OCI-M2 (cell line): Measurements from ENCODE around the gene MAPK9.

Experiments used
- DNase-seq: peaks from one replicate; lab custom pipeline; 2025; ENCODE audit not compliant: unreplicated experiment; lab: John Stamatoyannopoulos, UW

The MAPK9 gene

DNA sequence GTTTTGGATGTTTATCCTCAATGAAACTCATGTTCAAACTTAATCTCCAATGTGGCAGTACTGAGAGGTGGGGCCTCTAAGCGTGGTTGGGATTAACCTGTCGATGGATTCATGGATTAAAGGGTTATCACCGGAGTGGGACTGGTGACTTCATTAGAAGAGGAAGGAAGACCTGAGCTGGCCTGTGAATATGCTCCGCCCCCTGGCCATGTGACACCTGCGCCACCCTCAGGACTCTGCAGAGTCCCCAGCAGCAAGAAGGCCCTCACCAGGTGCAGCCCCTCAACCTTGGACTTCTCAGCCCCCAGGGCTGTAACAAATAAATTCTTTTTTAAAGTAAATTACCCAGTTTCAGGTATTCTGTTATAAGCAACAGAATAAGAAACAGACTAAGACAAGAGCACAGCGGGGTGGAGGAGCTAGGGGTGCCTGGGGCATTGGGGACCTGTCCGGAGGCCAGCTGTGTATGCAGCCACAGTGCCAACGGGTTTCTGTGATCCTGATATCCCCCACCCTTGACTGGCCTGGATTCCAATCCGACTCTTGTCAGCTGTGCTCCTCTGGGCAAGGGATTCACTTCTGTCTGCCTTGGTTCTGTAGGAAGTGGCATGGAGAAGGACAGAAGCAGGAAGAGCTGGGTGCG, 3.2 kb upstream of the MAPK9 start:
- no peak for DNase-seq

DNA sequence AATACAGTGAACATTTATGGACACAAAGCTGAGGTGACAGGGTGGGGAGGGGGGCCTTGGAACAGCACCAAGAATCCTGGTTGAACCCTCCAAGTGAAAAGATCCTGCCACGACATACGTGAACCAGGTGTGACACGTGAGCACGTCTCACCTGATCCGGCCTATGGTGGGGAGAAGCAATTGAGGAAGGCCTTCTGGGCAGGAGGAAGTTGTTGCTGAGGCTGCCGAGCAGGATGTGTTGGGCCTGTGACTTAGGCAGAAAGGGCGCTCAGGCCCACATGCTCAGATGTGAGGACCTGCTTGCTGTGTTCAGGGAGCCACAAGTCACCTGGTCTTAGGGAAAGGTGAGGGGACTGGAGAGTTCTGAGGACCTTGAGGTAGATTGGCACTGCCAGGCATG, 2.5 kb upstream of the MAPK9 start:
- no peak for DNase-seq

DNA sequence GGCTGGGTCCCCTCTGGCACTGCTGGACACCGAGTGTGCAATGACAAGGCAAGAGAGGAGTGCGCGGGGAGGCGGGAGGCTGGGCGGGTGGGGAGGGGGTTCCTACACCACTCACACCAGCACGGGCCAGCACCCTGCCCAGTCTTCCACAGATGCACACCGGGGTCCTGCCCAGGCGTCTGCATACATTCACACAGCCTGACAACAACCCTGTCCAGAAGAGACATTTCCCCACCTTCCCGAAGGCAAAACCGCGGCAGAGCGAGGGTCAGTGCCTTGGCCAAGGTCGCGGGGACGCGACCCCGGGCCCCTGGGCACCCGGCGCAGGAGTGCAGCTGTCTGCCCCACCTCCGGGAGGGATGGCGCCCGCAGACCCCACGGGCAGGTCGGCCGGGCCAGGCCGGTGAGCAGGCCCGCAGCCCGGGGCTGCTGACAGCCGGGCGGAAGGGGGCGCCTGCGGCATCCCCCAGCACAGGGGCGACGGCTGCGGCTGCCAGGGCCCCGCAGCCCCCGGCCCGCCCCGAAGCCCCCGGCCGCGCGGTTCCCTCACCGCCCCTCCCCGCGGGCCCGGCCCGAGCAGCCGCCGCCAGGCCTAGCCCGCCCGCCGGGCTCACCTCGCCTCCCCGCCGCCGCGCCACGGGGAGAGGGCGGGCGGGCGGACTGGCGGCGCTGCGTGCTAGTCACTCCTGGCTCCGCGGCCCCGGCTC, 496 bp downstream of the MAPK9 start:
- DNase-seq, result no peak

DNA sequence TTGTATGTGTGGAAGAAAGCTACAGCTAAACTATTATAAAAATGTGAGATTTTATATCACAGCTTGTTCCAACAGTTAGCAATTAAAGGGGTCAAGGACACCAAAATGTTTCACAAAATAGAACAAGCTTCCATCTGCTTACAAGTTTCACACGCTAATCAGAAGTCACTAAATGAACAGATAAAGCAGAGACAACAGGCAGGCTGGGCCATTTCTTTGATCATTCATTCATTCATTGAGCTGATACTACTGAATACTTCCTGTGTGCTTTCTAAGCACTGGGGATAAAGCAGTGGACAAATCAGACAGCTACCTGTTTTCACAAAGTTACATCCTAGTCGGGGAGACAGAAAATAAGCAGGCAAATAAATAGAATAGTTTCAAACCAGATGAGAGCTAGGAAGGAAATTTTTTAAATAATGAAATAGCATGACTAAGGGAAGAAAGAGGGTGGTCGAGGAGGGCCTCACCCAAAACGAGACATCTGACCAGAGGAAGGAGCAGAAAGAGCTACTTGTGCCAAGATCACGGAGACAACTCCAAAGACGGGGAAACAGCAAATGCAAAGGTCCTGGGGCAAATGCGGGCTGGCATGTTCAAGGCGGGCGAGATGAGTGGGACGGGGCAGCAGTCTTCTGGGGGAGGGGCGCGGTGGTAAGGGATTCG, 1.2 kb downstream of the MAPK9 start:
- DNase-seq, result no peak

DNA sequence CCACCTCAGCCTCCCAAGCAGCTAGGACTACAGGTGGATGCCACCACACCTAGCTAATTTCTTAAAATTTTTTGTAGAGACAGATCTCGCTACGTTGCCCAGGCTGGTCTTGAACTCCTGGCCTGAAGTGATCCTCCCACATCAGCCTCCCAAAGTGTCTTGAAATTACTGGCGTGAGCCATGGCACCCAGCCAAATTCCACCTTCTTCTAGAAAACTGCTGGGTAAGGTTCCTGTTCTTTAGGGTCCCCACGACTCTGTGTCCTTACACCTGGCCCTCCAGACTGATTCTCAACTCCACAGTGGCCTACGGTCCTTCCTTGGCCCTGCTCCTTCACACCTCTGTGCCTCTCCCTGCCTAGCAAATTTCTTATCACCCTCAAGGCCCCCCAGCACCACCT, 1.9 kb downstream of the MAPK9 start:
- DNase-seq, result no peak

DNA sequence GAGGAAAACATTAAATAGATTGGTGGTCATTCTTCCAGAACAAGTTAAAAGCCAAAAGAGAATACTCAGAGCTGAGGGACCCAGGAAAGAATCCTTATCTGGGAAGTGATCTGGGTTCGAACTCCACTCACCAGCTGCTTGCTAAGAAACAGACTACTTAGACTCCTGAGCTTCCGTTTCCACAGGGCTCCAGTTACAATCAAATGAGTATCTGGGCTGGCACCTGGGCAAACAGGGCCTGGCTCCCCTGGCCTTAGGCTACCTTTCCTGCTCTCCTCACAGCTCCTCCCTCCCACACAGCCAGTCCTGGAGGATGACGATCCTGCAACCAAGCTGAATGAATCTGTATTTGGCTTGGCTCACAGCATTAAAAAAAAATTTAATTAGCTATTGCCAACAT, 2.5 kb downstream of the MAPK9 start:
- no peak for DNase-seq

DNA sequence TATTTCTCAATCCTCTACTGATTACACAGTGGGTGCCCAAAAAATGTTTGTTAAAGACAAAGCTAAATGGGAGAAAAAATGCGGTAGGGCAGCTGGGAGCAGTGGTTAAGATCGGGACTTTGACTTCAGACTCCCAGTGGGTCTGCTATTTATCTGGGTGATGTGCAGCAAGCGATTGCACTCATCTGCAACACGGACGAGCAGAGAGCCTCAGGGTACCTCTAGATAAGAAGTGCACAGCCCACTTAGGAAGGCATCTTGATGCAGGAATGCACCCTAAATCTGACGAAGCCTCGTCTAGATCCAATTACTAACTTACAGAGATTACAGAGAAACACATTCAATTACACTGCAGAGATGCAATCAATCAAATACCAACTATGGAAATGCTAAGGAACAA, 4.0 kb downstream of the MAPK9 start:
- no peak for DNase-seq

DNA sequence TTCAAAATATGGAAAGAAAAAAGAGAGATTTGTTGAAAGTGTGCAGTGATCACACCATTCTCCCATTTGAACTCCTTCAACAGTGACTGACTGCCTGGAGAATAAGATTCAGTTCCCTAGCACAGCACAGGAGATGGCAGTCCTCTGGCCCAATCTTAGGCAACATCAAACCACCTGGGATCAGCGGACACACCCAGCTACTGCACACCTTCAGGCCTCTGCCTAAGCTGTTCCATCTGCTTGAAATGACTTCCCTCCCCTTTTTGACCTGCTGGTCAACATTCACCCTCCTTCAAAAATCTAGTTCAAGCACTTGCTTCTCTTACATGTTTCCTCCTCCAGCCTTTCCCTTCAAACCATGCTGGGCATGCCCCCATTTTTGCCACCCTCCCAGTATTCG, 4.5 kb downstream of the MAPK9 start:
- DNase-seq, result no peak

DNA sequence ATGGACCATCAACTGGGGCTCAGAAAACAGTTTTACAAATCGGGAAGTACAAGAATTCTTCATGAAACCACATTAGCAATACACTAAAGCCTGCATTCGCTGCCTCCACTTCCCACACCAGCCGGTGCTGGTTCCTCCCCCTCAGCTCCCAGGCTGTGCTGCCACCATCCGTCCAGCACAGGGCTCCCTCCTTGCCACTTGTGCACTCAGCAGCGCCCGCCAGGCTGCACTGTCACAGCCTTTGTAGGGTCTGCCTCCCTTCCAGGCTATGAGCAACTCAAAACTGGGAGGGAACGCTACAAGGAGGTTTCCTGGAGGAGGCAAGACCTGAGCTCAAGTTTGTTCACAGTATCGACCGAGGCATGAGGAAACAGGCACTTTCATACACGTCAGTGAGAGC, 7.7 kb downstream of the MAPK9 start:
- no peak for DNase-seq

DNA sequence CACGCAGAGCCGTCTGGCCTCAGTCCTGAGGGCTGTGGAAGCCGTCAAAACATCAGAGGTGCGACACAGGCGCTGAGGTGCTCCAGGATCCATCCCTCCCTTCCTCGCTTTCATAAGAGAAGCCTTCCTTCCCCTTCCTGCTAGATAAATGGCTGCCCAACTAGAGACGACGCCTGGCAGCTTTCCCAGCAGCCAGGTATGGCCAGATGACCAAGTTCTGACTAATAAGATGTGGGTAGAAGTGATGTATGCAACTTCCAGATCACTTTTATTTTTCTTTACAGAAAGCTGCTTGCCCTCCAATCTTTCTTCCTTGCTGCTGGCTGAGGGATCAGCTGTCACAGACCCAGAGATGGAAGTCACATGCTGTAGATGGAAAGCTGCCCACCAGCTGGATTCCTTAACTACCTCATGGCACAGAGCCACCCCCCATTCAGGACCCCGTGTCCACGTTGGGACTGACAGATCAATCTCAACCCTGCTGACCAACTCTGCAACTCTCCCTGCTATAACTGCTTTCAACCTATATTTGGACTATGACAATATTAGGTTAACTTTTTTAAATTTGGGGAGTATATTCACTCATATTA, 8.8 kb downstream of the MAPK9 start:
- DNase-seq, result no peak

DNA sequence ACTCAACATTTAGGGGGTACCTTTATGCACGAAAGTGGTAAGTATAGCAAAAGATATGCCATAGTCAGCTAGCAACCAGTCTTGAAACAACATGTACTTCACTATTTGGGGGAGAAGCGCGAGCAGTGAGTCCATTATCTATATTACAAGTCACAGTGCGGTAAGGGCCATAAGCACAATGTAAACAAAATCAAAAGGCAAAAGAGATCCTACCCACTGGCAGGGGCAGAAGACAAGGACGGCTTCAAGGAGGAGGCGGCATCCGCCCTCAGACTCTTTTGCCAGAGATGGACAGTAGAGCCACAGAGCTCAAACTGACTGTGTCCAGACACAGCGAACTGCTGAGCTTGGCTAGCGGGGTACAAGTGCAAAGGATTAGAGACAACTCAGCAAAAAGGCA, 9.6 kb downstream of the MAPK9 start:
- no peak for DNase-seq

DNA sequence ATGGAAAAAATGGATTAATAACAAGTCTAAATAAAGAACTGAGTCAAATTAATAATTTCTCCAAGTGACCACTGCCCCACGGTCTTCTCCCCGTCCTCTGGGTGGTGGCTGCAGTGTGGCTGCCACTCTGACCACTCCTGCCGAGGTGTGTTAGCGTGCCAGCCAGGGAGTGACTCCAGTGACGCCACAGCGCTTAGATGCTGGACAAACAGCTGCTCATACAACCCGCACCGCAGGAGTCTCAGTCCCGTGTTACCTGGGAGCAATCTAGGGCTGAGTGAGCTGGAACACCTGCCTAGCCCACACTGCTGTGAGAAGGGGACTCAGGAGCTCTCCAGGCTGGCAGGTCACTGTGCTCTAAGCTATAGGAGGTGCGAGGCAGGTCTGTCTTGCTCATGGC, 10.2 kb downstream of the MAPK9 start:
- DNase-seq, result no peak

DNA sequence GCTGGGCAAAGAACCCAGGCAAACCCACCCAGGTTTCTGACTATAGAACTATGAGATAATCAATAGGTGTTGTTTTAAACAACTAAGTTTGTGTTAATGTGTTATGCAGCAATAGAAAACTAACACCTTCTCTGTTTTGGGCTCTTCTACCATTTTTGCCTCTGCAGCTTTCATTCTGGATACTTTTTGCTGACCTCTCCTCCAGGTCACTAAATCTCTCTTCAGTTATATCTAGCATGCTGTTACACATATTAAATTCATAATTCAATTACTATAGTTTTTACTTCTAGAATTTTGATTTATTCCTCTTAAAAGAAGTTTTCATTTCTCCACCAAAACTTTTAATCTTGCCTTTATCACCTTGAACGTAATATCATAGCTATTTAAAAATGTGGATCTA, 17.2 kb downstream of the MAPK9 start:
- no peak for DNase-seq

DNA sequence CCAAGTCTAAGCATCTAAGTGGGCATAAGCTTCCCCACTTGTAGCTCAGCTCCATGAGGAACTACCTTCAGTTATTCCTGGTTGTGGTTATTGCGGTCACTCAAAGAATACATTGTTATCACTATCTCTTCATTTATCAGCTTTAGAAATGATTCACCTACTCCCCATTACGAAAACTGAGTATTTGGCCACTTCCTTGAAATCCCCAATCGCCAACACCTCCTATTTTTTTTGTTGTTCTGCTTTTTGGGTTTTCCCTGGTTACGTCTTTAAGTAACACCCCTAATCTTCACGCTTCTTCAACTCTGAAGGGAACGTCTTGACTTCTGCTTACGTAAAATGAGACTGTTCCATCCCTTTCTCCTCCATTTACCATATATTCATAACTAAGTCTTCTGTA, 20.7 kb downstream of the MAPK9 start:
- no peak for DNase-seq

DNA sequence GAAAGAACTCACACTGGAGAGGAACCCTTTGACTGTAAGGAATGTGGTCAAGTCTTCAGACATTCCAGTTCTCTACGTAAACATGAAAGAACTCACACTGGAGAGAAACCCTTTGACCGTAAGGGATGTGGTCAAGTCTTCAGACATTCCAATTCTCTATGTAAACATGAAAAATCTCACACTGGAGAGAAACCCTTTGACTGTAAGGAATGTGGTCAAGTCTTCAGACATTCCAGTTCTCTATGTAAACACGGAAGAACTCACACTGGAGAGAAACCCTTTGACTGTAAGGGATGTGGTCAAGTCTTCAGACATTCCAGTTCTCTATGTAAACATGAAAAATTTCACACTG, 32.6 kb downstream of the MAPK9 start:
- DNase-seq, result no peak

DNA sequence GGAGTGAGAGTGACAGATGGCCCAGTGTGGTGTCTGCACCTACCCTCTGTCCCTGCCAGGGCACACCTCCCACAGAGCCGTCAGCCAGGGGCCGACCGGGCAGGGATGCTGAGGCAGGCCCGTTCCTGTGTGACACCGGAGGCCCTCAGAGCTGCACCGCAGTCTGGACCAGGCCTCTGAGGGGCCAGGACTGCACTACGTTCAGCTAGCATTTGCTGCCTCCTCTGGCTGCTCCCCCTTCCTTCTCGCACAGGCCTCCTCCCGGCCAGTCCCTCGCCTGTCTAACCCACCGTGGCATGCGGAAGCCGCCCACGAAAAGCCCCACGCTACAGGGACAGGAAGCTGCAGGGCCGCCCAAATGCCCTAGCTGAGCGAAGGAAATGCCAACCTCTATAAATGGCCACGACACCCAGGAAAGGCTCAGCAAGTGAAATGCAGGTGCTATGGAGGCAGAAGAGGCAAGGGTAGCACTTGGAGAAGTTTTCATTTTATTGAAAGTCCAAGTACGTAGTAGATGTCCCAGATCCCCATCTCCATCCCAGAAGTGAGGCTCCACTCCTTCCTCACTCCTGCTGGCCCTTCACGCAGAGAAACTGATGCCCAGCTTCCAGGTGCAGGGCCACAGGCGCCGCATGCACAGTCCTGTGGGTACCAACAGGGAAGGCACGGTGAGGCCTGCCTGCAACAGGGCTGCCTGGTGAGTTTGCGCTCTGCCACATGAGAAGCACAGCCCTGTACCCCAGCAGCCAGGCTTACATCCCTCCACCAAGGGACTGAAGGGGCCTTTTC, 38.7 kb downstream of the MAPK9 start:
- DNase-seq, result no peak

DNA sequence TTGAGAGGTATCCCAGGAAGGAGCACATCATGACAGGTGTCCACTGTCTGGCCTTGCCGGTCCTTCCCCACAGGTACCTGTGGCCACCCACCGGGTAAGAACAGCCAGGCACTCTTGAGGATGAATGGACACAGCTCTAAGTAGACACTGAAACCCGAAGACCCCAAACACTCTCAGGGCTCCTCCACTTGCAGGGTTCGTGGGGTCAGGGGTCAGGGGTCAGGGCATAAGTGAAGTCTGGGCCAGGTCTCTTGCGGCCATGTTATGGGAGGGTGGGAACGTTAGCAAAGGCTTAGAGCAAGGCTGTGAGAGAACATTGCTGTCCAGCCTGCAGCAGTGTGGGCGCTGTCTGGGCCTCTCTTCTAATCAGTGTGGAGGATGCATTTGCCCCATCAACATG, 40.0 kb downstream of the MAPK9 start:
- no peak for DNase-seq

DNA sequence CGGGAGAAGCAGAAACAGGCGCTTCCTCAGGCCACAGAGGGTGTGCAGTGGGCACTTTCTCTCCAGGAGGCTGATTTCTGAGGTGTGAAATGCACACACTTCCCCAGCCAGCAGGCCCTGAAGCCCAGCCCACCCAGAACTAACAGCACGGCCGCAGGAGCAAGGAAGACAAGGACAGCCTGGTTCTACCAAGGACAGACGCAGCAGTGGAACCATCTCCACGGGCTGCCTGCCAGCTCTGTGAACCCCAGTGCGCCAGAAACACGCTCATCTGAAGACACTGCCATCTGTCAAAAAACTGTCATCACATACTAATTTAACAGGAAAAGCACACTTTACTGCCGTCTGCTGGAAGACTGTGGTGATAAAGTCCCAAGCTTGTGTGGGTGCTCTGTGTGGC, 40.7 kb downstream of the MAPK9 start:
- no peak for DNase-seq

DNA sequence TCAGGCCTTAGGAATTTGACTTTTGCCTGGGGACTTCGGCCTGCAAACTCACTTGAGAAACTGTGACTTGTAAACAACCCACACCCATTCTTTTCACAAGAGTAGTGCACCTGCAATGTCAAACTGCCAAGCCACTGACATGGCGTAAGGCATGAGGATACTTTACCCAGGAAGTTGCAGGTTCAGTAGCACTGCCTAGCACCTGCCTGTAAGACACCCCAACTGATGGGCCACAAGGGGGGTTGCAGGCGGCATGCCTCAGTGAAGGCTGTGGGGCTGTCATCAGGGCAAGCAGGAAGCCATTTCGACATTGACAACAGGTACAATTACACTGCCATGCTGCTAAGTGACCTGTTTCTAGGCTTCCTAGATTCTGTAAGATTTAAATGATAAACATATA, 41.6 kb downstream of the MAPK9 start:
- DNase-seq, result no peak

DNA sequence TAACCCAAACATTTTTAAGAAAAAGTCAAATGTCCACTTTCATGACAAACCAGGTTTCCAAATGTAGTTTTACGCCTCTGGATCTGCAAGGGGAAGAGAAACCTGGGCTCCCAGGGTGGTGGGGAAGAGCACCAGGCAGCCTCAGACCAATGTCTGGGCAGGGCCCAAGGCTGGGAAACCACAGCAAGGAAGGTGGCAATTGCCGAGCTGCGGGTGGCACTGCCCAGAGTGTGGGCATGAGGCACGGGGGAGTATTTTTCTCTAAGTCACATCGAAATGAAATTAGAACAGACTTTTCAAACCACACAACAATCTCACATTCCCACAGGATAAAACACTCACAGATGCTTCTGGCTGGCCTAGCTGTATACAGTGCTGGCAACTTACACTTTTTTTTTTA, 50.3 kb downstream of the MAPK9 start:
- DNase-seq, result no peak

DNA sequence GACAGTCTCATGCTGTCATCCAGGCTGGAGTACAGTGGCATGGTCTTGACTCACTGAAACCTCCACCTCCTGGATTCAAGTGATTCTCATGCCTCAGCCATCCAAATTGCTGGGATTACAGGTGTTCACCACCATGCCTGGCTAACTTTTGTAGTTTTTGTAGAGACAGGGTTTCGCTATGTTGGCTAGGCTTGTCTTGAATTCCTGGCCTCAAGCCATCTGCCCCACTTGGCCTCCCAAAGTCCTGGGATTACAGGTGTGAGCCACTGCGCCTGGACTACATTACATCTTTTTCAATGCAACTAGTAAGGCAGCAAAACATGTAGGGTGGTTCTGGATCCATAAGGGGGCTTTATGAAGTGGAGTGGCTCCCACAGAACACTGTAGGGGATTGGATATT, 53.3 kb downstream of the MAPK9 start:
- DNase-seq, result no peak

DNA sequence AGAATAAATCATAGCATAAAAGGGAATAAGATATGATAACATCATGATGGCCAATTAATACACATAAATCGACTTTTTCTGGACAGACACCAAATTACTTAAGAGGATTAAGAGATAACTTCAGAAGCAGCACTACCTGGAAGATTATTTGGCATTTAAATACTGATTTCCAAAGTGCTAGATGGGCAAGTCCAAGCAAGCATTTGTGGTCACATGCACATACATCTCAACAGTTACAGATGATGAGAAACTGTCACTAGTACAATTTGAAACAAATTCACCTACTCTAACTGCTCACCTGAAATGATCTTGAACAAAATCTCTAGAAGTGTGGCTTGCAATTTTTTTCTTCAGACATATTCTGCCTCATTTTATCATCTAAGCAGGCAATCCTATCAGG, 56.0 kb downstream of the MAPK9 start:
- no peak for DNase-seq
